HG03378 (cell line): ENCODE data around the gene GPM6B.

Source experiments
- ATAC-seq: cut with Tn5 transposase; IDR thresholded peaks from one replicate; pipeline ENCODE4 v1.9.1; 2021; ENCODE audit warnings: mild to moderate bottlenecking, moderate library complexity; ENCODE audit not compliant: unreplicated experiment

The GPM6B gene

GRCh38 chrX:13770013-13770535 is 46.8 kb downstream of the GPM6B start:
- ATAC-seq, result no peak

DNA sequence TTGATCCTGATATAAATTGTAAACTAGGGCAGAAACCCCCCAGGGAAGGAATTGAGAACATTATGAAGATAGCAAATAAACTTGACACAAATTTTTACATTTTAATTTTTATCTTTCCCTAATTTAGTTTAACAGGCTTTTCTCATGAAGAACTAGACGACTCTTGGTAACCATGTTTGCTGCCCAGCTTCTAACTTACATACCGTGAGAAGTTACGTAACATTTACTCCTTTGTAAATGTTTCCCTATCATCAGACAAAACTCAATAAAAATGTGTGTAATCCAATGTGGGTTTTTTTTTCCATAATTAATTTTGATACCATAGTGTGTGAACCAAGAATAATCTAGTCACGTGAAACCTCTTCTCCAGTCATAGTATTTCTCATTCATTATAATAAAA is 48.0 kb downstream of the GPM6B start:
- no peak for ATAC-seq

DNA sequence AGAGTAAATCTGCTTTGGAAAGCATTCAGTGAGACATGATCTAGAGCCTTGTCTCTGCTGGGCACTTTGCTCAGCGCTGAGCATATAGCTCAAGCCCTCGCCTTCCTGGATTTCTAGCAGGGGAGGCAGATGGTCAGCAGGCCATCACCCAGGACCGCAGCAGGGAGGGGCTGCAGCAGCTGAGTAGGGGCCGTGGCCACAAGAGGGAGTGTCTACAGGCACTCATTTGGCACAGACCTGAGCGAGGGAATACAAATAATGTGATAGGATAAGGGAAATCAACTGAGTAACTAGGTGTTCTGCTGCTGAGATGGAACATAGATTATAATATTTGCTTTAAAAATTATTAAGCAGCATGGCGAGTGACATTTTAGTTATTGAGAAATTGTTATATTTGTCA is 52.1 kb downstream of the GPM6B start:
- no peak for ATAC-seq

GRCh38 chrX:13764281-13764680 is 52.6 kb downstream of the GPM6B start:
- no peak for ATAC-seq

DNA sequence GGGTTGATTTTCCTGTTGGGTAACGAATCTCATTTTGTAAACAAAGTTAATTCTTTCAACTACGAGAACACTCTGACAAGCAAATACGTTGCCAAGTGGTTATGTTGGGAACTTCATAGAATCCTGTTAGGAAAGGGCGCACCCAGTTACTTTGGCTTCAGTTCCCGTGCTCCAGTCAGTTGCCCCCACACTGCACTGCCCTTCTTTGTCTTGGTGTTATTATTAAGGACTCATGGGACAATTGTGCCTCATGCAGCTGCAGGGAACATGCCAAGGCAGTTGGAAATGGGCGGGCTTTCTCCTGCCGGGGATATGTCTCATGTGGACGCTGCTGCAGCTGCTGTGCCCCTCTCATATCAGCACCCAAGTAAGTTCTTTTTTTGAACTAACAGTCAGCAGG is 53.4 kb downstream of the GPM6B start:
- no peak for ATAC-seq

- ATAC-seq, result peak; percentile 43
Measured at GRCh38 chrX:13761606-13762414, 55.1 kb downstream of the GPM6B start.

- no peak for ATAC-seq
Measured at GRCh38 chrX:13760426-13760825, 56.5 kb downstream of the GPM6B start.

GRCh38 chrX:13759152-13759718 is 57.7 kb downstream of the GPM6B start:
- peak; percentile 82 for ATAC-seq

GRCh38 chrX:13756381-13756780 is 60.5 kb downstream of the GPM6B start:
- no peak for ATAC-seq

- no peak for ATAC-seq
Measured at GRCh38 chrX:13755254-13755653, 61.6 kb downstream of the GPM6B start.

- ATAC-seq, result no peak
Measured at GRCh38 chrX:13754765-13755164, 62.1 kb downstream of the GPM6B start.

DNA sequence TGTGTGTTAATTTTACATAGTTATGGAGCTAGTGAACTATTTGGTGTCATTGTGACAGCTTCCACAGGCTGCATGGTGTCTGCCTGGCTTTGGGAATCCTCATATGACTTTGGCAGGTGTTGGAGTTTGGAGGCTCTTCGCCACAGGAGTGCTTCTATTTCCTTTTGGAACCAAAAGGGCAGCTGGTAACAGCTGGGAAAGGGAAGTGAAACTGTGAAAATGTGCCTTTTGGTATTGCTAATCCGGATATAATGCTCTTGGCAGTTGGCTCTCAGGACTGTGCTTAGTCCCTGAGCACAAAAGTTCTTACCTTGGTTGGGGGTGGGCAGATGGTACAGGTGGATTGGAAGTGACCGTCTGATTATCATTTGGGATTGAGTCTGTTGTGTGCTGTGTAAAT is 64.2 kb downstream of the GPM6B start:
- peak; percentile 70 for ATAC-seq

DNA sequence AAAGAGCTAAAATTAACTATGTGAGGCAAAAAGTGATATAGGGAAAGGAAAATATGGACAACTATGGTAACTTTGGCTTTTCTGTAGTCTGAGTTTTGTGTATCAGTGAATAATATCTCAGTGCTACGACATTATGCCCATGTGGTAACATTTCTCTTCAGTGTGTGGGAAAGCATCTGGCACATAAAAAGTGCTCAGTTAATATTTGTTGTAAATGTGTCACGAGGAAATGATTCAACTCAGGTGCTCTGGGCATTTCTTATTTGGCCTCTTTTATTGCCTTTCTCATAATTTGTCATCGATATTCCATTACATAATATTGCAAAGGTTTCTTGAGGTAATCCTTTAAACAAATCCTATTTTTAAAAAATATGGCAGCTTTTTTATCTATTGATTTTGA is 64.8 kb downstream of the GPM6B start:
- no peak for ATAC-seq

GRCh38 chrX:13750812-13751211 is 66.1 kb downstream of the GPM6B start:
- peak; percentile 40 for ATAC-seq

DNA sequence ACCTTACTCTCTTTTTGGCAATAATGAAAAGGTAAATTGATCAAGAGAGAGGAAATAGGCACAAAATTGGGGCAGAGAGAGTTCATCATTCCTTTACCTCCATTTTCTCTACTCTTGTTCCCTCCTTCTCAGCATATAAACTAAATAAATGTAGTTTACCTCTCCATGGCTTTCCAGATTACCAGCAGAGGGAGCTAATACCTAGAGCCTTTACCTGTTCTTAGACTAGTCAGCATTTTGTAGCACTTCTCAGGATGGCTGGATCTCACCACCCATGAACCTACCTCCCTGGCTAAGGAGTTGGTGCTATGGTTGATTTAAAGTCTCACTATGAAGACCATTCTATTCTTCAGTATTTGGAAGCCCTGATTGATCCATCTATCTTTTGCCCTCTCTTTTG is 66.7 kb downstream of the GPM6B start:
- no peak for ATAC-seq

- no peak for ATAC-seq
Measured at GRCh38 chrX:13748486-13748885, 68.4 kb downstream of the GPM6B start.

DNA sequence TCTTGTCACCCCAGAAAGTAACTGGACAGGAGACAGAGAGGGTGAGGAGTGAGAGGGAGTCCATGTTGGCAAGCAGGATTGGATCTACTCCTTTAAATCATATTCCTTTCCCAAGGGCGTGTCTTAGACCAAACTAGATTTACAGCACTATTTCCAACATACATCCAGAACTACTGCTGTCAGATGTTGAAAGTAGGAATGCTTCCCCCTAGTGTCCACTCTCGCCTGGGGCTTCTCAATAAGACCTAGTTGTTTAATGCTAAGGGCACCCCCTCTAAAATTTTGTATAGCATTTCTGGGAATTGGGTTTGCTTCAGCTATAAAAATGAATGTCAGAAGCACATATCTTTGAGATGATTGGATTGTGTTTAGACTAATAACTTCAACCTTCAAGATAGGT is 69.1 kb downstream of the GPM6B start:
- ATAC-seq, result no peak

GRCh38 chrX:13742397-13743176 is 74.3 kb downstream of the GPM6B start:
- peak; percentile 92 for ATAC-seq

DNA sequence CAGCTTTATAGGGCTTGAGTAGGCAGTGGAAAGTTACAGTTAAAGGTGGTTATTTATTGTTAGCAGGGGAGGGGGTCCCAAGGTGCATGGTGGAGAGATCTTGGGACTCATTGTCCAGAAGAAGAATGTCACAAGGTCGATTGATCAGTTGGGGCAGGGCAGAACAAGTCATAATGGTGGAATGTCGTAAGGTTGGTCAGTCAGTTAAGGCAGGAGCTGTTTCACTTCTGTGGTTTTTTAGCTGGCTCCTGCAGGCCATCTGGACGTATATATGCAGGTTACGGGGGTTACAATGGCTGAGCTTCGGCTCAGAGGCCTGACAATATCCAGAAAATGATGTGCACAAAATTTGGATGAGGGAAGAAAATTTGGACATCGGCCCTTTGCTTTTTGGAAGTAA is 75.2 kb downstream of the GPM6B start:
- no peak for ATAC-seq

DNA sequence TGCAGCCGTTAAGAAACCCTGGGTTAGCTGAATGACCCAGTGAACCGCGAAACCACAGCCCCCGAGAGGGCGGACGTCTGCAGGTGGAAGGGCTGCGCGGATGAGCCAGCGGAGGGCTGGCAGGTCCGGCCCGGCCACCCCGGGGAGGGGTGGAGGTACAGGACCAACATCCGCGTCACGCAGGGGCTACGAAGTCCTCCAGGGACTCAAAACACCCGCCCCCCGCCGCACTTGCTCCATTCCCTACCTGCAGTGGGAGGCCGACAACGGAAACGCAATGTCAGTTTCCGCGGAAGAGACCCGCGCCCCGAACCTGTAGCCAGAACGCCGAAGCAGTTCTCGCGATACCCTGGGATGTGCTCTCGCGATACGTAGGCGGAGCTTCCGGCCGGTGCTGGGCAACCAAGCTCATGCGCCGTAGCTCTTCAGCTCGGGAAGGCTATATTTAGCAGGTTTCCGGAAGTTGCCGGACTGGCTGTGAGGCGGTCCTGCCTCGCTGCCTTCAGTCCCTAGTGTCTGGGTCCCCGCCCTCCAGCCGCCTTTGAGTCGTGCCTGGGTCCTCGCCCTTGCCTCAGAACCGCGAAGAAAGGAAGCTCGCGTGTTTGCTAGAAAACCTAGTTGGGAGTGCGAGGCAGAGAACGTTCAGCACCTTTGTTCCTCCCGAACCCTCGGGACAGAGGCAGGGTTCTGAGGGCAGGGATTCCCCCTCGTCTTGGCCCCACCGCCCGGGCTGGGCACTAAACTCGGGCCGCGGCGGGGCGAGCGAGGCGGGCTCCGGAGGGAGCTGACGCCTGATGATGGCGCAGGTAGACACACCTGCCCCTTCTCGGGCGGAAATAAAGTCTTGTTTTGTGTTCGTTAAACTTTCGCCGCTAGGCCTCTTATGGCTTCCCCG is 82.4 kb downstream of the GPM6B start, which contains the start of the genes OFD1 and TRAPPC2:
Gene OFD1, plus strand, starts transcription at position 471 of the 895 bp plus-strand sequence. Its CDS starts 324 bp downstream, at position 795.
Gene TRAPPC2, minus strand, starts transcription at position 343 of the 895 bp plus-strand sequence. CDS start 14,657 bp downstream, outside the sequence.
- peak; percentile 89 for ATAC-seq
